NCI-H524 (cell line): ENCODE results near the gene C5AR2.
"Not testable (repeated sequence)": the region's sequence is repeated elsewhere in the genome, so short reads cannot be mapped to it uniquely, and the experiment has no call there.

Experiments
- DNase-seq, 2 experiments: peaks; one replicate each; lab custom pipeline; 2025; lab: John Stamatoyannopoulos, UW

The C5AR2 gene

DNA sequence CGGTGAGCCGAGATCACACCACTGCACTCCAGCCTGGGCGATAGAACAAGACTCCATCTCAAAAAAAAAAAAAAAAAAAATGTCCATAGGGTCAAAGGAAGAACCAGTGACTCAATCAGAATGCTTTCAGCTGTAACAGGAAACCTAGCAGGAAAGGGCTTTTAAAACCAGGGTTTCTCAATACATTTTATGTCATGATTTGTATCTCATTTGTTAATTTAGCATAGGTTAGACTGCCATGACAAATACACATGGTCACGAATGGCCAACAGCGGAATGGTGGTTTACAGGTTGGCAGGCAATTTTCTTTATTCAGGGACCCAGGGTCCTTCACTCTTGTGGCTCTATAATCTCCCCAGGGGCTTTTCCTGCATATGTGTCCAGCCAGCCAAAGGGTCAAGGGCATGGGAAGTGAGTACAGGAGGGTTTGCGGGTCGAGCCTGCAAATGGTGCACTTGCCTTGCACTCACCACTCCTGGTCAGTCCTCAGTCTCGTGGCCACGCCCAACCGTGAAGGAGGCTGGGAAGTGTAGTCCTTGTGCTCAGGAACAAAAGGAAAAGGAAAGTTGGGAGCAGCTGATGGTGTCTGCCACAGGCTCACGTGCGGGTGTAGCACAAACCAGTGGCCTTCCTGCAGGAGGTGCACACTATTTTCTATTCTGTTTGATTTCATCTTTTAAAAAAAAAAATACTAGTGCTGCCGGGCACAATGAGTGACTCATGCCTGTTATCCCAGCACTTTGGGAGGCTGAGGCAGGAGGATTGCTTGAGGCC, 32.0 kb downstream of the C5AR2 start:
- no peak for DNase-seq

DNA sequence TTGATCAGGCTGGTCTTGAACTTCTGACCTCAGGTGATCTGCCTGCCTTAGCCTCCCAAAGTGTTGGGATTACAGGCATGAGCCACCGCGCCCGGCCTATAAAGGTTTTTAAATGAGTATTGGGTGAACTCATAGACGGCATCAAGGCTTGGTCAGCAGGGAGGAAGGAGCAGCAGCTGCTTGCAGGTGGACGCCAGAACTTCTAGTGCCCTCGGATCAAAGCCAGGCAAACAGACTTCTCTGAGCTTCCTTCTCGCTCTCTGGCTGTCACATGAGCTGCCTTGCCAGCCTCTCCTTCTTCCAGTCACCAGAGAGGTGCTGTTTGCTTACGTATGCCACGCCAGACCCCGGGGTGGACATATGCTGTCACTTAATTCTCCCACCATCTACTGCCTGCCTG, 33.5 kb downstream of the C5AR2 start:
- peak in 1 of 2 experiments; percentile 20 for DNase-seq

DNA sequence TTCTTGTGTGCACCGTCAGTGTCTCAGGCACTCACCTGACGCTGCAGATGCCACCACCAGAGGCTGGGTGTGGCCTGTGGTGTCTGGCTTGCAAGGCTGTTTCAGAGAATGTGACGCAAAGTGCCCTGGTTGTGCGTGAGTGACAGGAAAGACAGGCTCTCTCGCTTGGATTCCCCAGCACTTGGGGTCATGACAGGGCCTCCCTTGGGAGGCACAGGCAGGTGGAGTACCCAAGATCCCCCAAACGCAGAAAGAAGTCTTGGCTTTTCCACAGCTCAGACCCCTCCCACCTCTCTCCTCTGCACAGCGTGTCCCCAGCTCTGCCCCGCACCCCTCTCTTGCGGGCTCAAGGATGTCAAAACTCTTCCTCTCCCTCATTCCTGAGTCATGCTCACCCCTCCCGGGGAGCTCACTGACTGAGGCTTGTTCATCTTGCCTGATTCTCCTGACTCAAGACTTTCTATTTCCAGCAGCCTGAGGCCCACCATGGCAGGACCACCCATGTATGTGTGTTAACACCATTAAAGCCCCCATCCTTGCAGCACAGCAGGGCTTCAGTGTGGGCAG, 38.2 kb downstream of the C5AR2 start:
- DNase-seq, result no peak

DNA sequence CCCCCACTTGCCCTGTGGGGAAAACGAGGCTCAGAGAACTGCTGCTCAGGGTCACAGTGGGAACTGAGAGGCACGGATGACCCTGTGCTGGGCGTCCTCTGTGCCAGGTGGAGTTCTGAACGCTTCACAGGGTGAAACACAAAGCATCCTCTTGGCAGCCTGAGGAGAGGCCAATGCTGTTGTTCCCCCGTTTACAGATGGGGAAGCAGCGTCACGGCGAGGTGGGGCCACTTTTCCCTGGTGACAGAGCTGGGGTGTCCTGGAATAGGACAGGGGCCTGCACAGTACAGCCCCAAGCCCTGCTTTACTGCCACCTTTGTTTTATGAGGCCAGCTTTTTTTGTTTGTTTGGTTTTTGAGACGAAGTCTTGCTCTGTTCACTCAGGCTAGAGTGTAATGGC, 39.3 kb downstream of the C5AR2 start:
- no peak for DNase-seq

DNA sequence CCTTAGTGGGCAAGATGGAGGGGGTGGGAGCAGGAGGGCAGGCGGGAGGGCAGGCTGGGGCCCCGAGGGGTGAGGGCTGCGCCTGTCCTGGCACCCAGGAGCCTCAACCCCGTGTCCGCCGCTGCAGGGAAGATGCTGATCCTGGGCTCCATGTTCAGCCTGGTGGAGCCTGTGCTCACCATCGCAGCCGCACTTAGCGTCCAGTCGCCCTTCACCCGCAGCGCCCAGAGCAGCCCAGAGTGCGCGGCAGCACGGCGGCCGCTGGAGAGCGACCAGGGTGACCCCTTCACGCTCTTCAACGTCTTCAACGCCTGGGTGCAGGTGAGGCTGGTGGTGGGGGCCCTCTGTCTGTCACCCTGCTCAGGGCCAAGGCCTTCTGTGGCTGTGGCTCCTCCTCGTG, 40.6 kb downstream of the C5AR2 start:
- DNase-seq, result no peak

DNA sequence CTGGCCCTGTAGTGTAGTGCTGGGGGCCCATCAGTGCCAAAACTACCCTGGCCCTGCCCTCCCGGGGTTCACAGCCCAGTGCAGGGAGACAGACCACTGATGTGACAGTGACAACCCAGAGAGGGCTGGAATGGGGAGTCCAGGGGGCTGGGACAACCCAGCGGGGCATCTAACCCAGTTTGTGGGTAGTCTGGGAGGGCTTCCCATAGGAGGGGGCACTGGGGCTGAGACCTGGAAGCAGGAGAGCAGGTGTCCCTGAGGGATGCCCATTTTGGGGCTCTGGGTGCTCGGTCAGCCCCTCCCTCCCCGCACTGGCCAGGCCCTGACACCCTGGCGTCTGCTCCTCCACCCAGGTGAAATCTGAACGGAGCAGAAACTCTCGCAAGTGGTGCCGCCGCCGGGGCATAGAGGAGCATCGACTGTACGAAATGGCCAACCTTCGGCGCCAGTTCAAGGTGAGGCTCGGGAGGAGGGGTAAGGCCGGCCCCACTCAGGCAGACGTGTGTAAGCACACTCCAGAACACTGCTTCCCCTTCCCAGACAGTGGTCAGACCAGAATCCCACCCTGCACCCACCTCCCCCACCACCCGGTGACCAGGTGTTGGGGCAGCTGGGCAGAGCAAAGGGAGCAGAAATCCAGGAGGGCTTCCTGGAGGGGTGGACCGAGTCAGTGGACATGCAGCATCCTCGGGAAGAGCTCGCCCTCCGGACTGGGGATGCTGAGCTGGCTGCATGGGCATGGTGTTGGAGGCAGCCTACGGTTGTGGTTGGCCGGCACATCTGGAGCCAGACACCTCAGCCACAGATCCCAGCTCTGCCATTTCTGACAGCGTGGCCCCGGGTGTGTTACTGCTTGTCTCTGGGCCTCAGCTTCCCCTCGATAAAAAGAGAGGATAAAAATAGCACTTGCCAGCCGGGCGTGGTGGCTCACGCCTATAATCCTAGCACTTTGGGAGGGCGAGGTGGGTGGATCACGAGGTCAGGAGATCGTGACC, 41.6 kb downstream of the C5AR2 start:
- no peak for DNase-seq

DNA sequence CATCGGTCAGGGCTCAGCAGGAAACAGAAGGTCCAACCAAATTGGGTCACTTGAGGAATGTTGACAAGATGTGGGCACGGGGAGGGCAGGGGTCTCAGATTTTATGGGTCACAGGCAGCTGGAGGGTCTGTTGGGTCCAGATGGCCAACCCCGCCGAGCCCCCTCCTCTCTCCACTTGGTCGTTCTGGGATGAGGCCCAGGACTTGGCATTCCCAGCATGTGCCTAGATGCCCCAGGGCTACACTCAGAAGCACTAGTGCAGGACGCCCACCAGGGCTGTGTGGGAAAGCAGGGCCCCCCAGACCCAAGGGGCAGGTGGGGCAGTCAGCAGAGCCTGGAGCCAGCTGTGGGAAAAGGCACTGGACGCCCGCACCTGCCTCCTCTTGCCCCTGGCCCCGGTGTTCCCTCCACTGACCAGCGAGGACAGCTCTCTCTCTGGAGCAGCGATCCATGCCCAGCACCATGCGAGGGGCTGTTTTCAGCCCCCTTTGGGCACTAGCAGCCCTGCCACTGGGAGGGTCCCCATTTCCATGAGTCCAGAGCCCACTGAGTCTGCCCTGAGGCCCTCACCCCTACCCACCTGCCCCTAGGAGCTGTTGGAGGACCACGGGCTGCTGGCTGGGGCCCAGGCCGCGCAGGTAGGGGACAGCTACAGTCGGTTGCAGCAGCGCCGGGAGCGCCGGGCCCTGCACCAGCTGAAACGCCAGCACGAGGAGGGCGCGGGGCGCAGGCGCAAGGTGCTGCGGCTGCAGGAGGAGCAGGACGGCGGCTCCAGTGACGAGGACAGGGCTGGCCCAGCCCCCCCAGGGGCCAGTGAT, 43.1 kb downstream of the C5AR2 start:
- DNase-seq, result no peak

DNA sequence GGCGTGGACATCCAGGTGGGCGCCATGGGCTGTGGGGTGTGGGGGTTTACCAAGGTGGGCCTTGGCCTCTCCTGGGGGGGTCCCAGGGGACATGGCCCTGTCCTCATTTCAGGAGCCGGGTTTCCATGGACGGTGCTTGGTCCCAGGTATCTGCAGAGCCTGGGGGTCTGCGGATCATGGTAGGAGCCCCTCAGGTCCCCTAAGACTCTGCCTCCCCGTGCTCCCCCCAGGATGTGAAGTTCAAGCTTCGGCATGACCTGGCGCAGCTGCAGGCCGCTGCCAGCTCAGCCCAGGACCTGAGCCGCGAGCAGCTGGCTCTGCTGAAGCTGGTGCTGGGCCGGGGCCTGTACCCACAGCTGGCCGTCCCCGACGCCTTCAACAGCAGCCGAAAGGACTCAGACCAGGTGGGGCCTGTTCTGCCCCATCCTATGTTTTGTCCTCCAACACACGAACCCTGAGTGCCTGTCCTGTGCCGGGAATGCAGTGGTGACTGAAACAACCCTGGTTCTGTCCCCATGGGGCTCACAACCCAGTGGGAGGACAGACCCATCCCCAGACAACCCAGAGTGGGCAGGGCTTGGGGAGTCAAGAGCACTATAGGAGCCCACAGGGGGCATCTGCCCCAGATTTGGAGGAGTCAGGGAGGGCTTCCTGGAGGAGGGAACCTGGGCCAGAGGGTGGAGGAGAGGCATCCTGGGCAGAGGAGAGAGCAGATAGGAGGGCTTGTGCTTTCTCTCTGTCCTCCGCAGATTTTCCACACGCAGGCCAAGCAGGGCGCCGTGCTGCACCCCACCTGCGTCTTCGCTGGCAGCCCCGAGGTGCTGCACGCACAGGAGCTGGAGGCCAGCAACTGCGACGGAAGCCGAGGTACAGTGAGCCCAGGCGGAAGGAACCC, 44.0 kb downstream of the C5AR2 start:
- DNase-seq, result no peak

DNA sequence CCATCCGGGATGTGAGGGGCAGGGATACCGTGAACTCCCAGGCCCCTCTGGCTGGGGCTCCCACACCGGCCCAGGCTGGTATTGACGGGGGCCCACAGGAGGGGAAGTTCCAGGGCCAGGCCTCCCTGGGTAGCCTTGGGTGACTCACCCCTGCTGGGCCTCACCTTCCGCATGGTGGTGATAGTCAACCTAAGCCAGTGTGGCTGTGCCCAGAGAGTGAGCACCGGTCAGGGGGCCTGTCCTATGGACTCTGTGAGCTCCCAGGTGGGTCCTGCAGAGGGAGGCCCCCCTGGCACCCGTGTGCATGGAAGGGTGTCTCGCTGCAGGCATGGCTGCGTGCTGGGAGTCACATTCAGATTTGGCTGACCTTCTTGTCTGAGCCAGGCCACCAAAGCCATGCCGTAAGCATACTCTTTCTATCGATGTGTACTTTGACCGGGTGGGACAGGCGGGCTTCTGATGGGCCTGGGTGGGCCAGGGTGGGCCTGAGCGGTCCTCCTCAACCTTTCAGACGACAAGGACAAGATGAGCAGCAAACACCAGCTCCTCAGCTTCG, 44.7 kb downstream of the C5AR2 start:
- DNase-seq, result no peak

DNA sequence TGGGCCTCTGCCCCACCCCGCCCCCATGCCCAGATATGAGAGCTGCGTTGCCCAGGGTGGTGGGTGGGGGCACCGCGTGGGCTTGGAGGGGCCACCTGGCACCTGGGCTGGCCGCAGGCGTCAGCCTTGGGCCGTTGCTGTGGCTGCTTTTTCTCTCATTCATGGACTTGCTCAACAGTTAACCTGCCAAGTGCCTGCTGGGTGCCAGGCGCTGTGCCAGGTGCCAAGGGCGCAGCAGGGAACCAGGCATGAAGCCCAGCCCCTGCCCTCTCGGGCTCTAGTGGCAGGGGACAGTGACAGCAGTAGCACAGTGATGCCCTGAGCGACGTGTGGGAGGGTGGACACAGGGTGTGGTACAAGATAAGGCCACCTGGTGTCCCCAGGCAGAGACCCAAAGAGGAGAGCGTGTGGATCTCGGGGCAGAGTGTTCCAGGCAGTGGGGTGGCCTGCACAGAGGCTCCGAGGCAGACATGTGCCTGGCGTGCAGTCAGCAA, 45.3 kb downstream of the C5AR2 start:
- no peak for DNase-seq

DNA sequence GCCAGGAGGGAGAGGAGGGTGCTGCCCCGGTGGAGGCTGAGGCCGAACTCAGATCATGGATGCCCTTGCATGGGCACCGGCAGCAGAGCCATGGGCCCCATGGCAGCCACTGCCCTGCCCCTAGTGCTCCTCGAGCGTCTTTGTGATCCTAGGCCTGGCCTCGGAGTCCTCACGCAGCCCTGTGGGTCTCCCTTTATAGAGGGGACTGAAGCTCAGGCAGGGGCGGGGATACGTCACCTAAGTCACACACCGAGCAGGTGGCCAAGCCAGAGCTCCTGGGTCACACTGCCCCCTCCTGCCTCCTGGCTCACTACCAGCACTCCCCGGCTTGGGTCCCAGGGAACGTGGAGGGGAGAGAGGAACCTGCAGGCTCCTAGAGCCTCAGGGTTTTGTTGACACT, 45.8 kb downstream of the C5AR2 start:
- peak in 1 of 2 experiments; percentile 24 for DNase-seq

DNA sequence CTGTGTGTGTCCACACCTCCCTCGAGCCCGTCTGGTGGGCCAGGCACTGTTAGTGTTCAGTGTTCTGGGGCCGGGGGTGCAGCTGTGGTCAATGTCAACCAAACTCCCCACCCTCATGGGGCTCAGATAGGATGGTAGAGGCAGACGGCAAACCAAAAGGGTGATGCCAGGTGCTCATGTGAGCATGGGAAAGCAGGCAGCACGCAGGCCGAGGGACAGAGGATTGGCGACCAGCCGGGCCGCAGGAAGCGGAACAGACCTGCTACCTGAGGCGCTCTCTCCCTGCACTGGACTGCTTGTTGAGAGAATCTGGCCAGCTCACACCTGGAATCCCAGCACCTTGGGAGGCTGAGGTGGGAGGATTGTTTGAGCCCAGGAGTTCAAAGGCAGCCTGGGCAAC, 46.3 kb downstream of the C5AR2 start:
- DNase-seq, result no peak

DNA sequence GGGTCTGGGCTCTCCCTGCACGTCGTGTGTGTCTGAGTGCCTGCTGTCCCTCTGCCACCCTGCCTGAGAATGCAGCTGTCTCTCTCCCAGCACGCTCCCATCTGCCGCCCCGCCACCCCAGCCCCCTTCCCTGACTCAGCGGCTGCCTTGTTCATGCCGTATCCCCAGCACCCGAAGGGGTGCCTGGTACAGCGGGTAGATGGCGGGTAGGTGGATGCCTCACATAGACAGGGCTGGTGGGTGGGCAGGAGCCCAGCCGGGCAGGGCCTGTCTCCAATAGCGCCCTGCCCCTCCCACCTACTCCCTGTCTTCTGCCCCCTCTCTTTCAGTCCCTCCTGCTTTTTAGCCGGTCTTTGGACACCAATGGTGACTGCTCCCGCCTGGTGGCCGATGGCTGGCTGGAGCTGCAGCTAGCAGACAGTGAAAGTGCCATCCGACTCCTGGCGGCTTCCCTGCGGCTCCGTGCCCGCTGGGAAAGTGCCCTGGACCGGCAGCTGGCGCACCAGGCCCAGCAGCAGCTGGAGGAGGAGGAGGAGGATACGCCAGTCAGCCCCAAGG, 47.5 kb downstream of the C5AR2 start:
- peak; percentile 84 to 93 for DNase-seq

DNA sequence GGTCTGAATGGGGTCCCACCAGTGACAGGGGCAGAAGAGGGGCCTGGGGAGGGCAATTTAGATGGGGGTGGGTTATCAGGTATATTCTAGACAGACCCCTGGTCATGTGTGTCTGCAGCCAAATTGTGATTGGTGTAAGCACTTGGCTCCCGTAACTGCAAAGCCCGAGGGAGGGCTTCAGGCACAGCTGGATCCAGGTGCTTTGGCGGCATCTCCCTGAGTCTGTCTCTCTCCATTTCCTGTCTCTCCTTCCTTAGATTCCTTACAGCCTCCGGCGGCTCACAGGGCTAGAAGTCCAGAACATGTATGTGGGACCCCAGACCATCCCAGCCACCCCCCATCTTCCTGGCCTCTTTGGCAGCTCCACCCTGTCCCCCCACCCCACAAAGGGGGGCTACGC, 48.6 kb downstream of the C5AR2 start:
- DNase-seq, result no peak

DNA sequence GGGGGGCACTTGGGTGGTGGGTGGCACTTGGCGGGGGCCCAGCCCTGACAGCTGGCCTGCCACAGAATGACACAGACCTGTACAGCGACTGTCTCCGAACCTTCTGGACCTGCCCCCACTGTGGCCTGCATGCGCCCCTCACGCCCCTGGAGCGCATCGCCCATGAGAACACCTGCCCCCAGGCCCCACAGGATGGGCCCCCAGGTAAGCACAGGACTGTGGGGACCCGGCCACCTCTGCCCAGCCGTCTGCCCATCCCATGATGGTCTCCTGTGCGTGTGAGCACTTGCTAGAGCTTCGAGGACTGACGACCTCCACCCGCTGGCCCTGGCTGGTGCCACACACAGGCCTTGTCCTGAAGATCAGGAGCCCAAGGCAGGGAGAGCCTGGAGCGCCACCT, 49.1 kb downstream of the C5AR2 start:
- no peak for DNase-seq

DNA sequence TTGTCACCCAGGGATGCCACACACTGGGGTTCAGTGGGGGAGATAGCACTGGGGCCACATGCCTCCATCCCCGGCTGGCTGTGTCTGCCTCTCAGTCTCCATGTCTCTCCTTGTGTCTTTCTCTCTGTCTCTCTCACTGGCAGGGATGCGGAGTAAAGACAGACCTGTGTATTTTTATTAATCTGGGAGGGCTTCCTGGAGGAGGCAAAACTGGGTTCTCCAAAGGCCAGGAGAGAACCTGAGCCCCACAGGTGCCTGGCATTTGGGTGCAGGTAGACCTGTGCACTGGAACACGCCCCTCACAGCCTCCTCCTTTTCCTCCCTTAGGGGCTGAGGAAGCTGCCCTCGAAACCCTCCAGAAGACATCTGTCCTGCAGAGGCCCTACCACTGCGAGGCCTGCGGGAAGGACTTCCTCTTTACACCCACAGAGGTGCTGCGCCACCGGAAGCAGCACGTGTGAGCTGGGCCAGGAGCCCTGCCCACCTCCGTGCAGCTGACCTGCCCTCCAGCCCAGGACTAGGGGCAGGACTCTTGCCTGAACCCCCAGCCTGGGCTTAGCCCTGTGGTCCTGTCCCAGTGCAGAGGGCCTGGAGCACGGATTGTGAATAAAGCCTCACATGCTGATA, 49.8 kb downstream of the C5AR2 start:
- no peak for DNase-seq

DNA sequence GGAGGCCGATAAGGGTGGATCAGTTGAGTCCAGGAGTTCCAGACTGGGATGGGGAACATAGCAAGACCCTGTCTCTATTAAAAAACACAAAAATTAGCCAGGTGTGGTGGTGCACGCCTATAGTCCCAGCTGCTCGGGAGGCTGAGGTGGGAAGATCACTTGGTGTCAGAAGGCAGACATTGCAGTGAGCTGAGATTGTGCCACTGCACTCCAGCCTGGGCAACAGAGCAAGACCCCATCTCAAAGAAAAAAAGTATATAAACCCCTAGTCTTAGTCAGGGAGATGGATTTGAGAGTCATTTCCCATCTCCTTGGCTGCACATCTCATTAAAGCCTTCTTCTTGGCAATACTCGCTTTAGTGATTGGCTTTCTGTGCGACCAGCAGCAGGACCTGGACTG, 51.9 kb downstream of the C5AR2 start:
- not testable (repeated sequence) for DNase-seq

DNA sequence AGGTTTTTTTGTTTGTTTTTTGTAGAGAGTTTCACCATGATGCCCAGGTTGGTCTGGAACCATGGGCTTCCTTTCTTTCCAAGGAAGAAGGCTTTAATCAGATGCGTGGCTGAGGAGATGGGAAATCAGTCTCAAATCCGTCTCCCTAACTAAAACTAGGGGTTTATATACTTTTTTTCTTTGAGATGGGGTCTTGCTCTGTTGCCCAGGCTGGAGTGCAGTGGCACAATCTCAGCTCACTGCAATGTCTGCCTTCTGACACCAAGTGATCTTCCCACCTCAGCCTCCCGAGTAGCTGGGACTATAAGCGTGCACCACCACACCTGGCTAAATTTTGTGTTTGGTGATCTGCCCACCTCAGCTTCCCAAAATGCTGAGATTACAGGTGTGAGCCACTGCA, 52.6 kb downstream of the C5AR2 start:
- DNase-seq, result not testable (repeated sequence)

DNA sequence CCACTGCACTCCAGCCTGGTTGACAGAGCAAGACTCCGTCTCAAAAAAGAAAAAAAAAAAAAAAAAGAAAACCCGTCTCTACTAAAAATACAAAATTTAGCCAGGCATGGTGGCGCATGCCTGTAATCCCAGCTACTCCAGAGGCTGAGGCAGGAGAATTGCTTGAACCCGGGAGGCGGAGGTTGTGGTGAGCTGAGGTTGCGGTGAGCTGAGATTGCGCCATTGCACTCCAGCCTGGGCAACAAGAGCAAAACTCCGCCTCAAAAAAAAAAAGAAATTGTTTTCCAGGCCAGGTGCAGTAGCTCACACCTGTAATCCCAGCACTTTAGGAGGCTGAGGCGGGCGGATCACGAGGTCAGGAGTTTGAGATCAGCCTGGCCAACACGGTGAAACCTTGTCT, 54.6 kb downstream of the C5AR2 start:
- DNase-seq, result not testable (repeated sequence)
